Dermis blood vessel endothelial cell (primary cell): ENCODE measurements around the gene SERP2. TPM values are rescaled to one million over a fixed set of nuclear protein-coding genes. Genes with fewer than 3 reads are reported as not detected.

ENCODE experiments used
- DNase-seq: peaks from one replicate; pipeline ENCODE4 v3.0.0; 2010
- total RNA-seq: library from RNA; depleted of rRNA; stranded (reverse); fragments of >200 nt; gene quantifications from 2 replicates; pipeline ENCODE4 v1.2.3, GENCODE V29; 2014

SERP2 gene
- total RNA-seq, 1 donor from 2014 or later = 1.4 TPM

DNA sequence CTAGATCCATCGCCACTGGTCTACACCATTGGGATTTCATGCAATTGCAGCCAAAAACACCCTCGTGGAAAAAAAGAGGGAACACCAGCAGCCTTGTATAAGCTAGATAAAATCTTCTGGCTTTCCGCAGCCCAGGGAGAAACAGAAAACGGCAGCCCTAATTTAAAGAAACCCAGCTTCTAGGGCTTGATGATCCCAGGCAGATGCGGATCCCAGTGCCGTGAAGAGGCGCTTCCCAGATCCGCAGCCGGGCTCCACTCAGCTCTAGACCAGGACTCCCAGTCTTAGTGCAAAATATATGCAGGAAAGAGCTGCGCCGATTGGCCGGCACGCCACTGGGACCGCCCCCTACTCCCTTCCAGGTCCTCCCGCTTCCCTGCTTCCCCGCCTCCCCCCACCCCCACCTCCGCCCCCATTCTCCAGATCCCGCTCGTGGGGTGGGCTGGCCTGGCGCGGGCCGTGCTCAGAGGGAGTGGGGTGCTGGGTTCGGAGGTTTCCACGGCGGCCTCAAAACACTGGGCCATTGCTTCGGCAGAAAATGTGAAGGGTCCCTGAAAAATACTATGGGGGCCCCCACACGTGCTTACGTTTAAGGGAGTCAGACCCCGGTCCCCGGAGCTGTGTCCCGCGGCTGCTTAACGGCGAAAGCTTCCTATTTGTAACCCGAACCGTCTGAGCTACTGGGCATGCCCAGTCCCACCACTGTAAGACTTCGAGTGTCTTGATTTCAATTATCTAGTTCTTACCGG lies 63.1 kb downstream of the SERP2 start:
- peak; percentile 97 for DNase-seq

DNA sequence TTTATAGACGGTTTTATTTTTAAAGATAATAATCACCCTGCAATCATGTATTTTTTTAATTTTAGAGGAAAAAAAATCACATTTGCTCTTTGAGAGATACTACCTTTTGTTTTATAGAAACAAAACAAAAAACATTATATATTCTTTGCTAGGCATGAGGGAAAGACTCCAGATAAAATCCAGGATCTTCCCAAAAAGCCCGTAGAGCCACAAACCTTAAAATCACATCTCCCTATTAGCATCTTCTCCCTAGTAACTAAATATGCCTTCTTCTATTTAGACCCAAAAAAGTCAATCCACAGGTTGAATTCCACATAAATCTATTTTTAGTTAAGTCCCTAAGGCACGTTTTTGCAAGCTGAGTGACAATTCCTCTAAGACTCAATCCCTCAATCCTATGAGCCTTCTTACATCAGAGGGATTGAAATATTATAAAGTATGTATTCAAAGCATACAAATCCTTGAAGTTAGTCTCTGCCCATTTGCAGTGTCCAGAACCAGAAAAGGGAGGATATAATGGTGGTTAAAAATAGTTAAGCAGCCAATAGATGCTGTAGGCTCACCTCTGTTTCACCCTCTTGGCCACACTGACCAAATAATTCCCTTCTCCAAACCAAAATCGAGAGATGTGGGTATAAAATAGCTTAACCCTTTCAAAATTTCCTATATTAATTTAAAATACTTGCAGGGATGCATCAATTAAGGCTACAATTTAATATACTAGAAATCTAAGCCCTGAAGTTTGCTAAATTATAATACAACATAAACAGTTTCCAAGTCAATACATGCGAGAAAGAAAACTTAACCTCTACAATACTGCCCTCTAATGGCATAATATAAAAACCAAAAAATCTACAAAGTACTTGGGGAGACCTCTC lies 64.0 kb downstream of the SERP2 start:
- DNase-seq = peak; percentile 70

DNA sequence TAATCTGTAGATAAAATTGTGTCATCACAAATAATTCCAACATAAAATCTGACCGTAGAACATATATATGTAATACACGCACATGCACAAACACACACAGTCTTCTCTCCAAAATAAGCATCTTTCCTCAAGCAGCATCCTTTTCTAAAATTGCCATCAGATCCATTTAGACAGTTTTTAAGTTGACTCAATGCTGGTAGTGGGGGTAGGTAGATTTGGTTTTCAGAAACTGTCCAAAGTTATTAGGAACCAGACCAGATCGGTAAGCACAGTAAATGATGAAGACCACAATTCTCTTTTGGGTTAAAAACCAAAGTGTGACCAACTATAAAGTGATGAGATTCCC lies 64.6 kb downstream of the SERP2 start:
- DNase-seq = no peak

GRCh38 chr13:44439452-44440024 lies 65.9 kb downstream of the SERP2 start:
- DNase-seq = no peak

- DNase-seq = no peak
Measured at GRCh38 chr13:44440046-44440608, 66.5 kb downstream of the SERP2 start.

Other genes starting within 250 kb of the SERP2 start
- gene TSC22D1, start 202.5 kb downstream of the SERP2 start, total RNA-seq = 48.2 and 76.4 TPM in 2 replicates